PC-9 (cell line): ENCODE results near the gene CDKN1C. TPM values are rescaled to one million over a fixed set of nuclear protein-coding genes. Genes with fewer than 3 reads are reported as not detected.

Experiments used
- BruUV-seq: library from RNA; stranded (reverse); fragments of 400-500 nt; replicated peaks from 2 replicates; lab custom pipeline; 2021; lab: Mats Ljungman, UMichigan
- CTCF ChIA-PET: fragments of 300-600 bp; sonication (Branson Sonifier 250); formaldehyde crosslinking; loops from one replicate; lab custom pipeline; 2022; ENCODE audit warnings: antibody characterized with exemption; lab: Charles Lee
- POLR2A ChIA-PET: fragments of 300-600 bp; sonication (Branson Sonifier 250); formaldehyde crosslinking; loops from one replicate; lab custom pipeline; 2022; ENCODE audit warnings: antibody characterized with exemption; ENCODE audit not compliant: unreplicated experiment; lab: Charles Lee
- DNase-seq, 2 experiments: peaks; one replicate each; pipeline versions ENCODE4 v3.0.0 to v3.0.0-alpha.2; 2015 to 2022; ENCODE audit warnings: mixed read lengths in 1 of 2
- H2AFZ ChIP-seq: fragments of 200-600 bp; sonication (generic); 2 replicates; pipeline ENCODE4 v1.8.1; 2017; ENCODE audit warnings: antibody characterized with exemption
- H3F3A ChIP-seq: fragments of 200-600 bp; sonication (generic); 2 replicates; pipeline ENCODE4 v1.8.1; 2017; ENCODE audit warnings: antibody characterized with exemption, mild to moderate bottlenecking, low read depth; ENCODE audit not compliant: insufficient read depth
- H3K27ac ChIP-seq: fragments of 200-600 bp; sonication (generic); 2 replicates; pipeline ENCODE4 v1.6.1; 2016; ENCODE audit warnings: mixed run types
- H3K27me3 ChIP-seq: fragments of 200-600 bp; sonication (generic); 2 replicates; pipeline ENCODE4 v1.6.1; 2016; ENCODE audit warnings: low read depth, mixed run types; ENCODE audit not compliant: insufficient read depth
- H3K36me3 ChIP-seq: fragments of 200-600 bp; sonication (generic); 2 replicates; pipeline ENCODE4 v1.6.1; 2016; ENCODE audit warnings: low read depth, mixed run types
- H3K4me1 ChIP-seq: fragments of 200-600 bp; sonication (generic); replicated peaks from 2 replicates; pipeline ENCODE4 v1.6.1; 2016; ENCODE audit warnings: mixed run types; ENCODE audit not compliant: insufficient read depth
- H3K4me2 ChIP-seq: fragments of 200-600 bp; sonication (generic); 2 replicates; pipeline ENCODE4 v1.6.1; 2017; ENCODE audit warnings: mixed run types
- H3K4me3 ChIP-seq: fragments of 200-600 bp; sonication (generic); 2 replicates; pipeline ENCODE4 v1.6.1; 2016; ENCODE audit warnings: mixed run types
- H3K79me2 ChIP-seq: fragments of 200-600 bp; sonication (generic); 2 replicates; pipeline ENCODE4 v1.6.1; 2017; ENCODE audit warnings: low read depth, mixed run types
- H3K9me2 ChIP-seq: fragments of 200-600 bp; sonication (generic); 2 replicates; pipeline ENCODE4 v1.8.1; 2017; ENCODE audit warnings: mild to moderate bottlenecking; ENCODE audit not compliant: insufficient read depth
- H3K9me3 ChIP-seq: fragments of 200-600 bp; sonication (generic); 2 replicates; pipeline ENCODE4 v1.8.1; 2016; ENCODE audit warnings: low read depth; ENCODE audit not compliant: insufficient read depth
- H4K20me1 ChIP-seq: fragments of 200-600 bp; sonication (generic); 2 replicates; pipeline ENCODE4 v1.8.1; 2017; ENCODE audit not compliant: insufficient read depth
- CTCF ChIP-seq: fragments of 200-600 bp; sonication (generic); conservative IDR thresholded peaks from 2 replicates; pipeline ENCODE4 v1.6.1; 2017; ENCODE audit warnings: mixed run types, antibody characterized with exemption, mild to moderate bottlenecking, moderate library complexity
- EZH2 ChIP-seq: fragments of 200-600 bp; sonication (generic); IDR thresholded peaks from 2 replicates; pipeline ENCODE4 v1.8.0; 2017; ENCODE audit warnings: antibody characterized with exemption, low read depth
- intact Hi-C: fragments of 100-400 bp; cut with micrococcal nuclease; formaldehyde crosslinking; loops from one replicate; pipeline ENCODE4 v1.10.0; 2022; ENCODE audit not compliant: unreplicated experiment
- total RNA-seq: library from RNA; stranded (reverse); gene quantifications from 2 replicates; pipeline ENCODE4 v1.2.3, GENCODE V29; 2021

Gene CDKN1C
- total RNA-seq, 1 experiment from 2014 or later, result 5.1 TPM

- POLR2A ChIA-PET, result no interaction called here
- H3K4me2 ChIP-seq, result no peak overlapping the region
- CTCF ChIA-PET, result interaction anchor here (0.5 kb wide), 1 partner anchor 10 kb away, joined by 3 read pairs; no protein-coding TSS in a partner anchor
These were observed 47.9 kb downstream of the CDKN1C start for GRCh38 chr11:2837651-2838050.

GRCh38 chr11:2837096-2837601, 48.4 kb downstream of the CDKN1C start:
- H3K4me2 ChIP-seq, result no peak overlapping the region
- intact Hi-C loops, result no loop called here
- H3K27ac ChIP-seq, result no peak overlapping the region
- H3K36me3 ChIP-seq, result no peaks in the 10 kb centered on the region
- no peaks in the 10 kb centered on the region for H3K27me3 ChIP-seq
- H3K79me2 ChIP-seq, result no peaks in the 10 kb centered on the region
- no peak overlapping the region for H3K4me3 ChIP-seq
- no peaks in the 10 kb centered on the region for H3K9me3 ChIP-seq
- no peaks in the 10 kb centered on the region for H3K4me1 ChIP-seq
- H3F3A ChIP-seq, result no peaks in the 10 kb centered on the region
- CTCF ChIA-PET, result interaction anchor here (0.5 kb wide), 1 partner anchor 10 kb away, joined by 3 read pairs; no protein-coding TSS in a partner anchor
- POLR2A ChIA-PET, result no interaction called here
- peak; percentile 48 to 61 for DNase-seq
- no TSS peak for BruUV-seq
- TF ChIP-seq EZH2, result no peak
- no peak for TF ChIP-seq CTCF
- no peaks in the 10 kb centered on the region for H3K9me2 ChIP-seq
- H2AFZ ChIP-seq, result no peak overlapping the region
- no peaks in the 10 kb centered on the region for H4K20me1 ChIP-seq

More at GRCh38 chr11:2837651-2838050, 47.9 kb downstream of the CDKN1C start:
- Histone ChIP-seq H3F3A (no peaks in the 10 kb centered on the region), H3K27ac (no peak overlapping the region), H3K36me3 (no peaks in the 10 kb centered on the region), H3K9me3 (no peaks in the 10 kb centered on the region), H2AFZ (no peak overlapping the region), H3K27me3 (no peaks in the 10 kb centered on the region), H4K20me1 (no peaks in the 10 kb centered on the region), H3K9me2 (no peaks in the 10 kb centered on the region), H3K4me1 (no peaks in the 10 kb centered on the region), H3K79me2 (no peaks in the 10 kb centered on the region), H3K4me3 (no peak overlapping the region)
- no peak for DNase-seq
- no peak for TF ChIP-seq CTCF
- intact Hi-C loops, result no loop called here
- BruUV-seq, result no TSS peak

GRCh38 chr11:2836315-2837095, 49.1 kb downstream of the CDKN1C start:
- intact Hi-C loops, result no loop called here
- Histone ChIP-seq H3K4me3 (no peak overlapping the region), H3K36me3 (no peaks in the 10 kb centered on the region), H3K27ac (no peak overlapping the region), H4K20me1 (no peaks in the 10 kb centered on the region), H3K9me3 (no peaks in the 10 kb centered on the region), H3K4me1 (no peaks in the 10 kb centered on the region), H2AFZ (no peak overlapping the region), H3F3A (no peaks in the 10 kb centered on the region), H3K27me3 (no peaks in the 10 kb centered on the region), H3K4me2 (no peak overlapping the region), H3K79me2 (no peaks in the 10 kb centered on the region), H3K9me2 (no peaks in the 10 kb centered on the region)
- no peak for TF ChIP-seq EZH2
- TF ChIP-seq CTCF, result no peak
- POLR2A ChIA-PET, result no interaction called here
- CTCF ChIA-PET, result no interaction called here
- DNase-seq, result no peak
- BruUV-seq, result no TSS peak
